Right forelimb (tissue), 1 donor: ENCODE results near the gene U2AF2.

Source experiments
- DNase-seq: peaks from one replicate; pipeline ENCODE4 v3.0.0-alpha.2; 2018

Gene U2AF2

GRCh38 chr19:55720214-55720746, 65.4 kb downstream of the U2AF2 start:
- DNase-seq: no peak

- DNase-seq: no peak
These were observed 66.0 kb downstream of the U2AF2 start for GRCh38 chr19:55720801-55721200.

GRCh38 chr19:55723491-55723890, 68.7 kb downstream of the U2AF2 start:
- no peak for DNase-seq
